ENCODE results near the gene PLTP.

PLTP gene

DNA sequence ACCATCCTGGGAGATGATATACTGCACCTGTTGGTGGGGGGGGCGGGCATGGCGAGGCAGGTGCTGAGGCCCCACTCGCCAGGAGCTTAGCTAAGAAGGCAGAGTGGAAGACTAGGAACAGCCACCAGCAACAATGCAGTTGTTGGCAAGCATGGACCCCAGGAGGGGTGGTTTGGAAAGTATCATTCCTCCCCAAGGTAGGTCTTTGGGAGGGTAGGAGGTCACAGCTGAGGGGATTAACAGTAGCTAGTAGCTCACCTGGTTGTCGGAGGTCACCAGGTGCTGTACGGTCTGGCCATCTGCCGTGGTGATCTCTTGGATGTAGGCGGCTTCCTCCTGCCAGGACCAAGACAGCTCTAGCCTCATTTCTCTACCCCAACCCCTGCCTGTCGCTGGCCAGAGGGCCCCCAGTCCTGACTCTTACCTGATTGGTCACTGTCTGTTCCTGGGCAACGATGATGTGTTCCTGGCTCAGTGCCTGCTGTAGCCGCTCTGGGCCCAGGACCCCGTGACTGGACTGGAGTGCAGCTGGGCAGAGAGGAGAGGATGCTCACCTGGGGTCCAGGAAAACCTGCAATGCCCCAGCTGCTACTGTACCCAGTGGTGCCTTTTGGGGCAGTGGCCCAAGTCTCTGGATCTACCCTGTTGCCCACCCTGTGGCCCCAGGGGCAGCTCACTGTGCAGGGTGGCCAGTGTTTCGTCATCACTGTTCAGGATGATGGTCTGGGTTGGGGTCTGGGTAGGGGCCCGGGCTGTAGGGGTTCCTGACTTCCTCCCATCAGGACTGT lies 37.8 kb upstream of the PLTP start:
- Histone ChIP-seq H3K9me3 (ENCODE audit: insufficient read depth, low read length) (no peaks in the 10 kb centered on the region), H3K36me3 (ENCODE audit: low read length) (no peaks in the 10 kb centered on the region), H3F3A (ENCODE audit: insufficient read depth) (no peaks in the 10 kb centered on the region), H3K4me3 (ENCODE audit: insufficient read depth, low read length, poor library complexity, severe bottlenecking) (no peak overlapping the region), H3K9me2 (replicated peaks; ENCODE audit: insufficient read depth, low read length) (no peaks in the 10 kb centered on the region), H3K4me2 (ENCODE audit: low read depth, low read length, poor library complexity, severe bottlenecking) (no peak overlapping the region), H2AFZ (ENCODE audit: low read depth, low read length, severe bottlenecking) (no peak overlapping the region), H3K79me2 (ENCODE audit: insufficient read depth, low read length) (no peaks in the 10 kb centered on the region), H3K9ac (ENCODE audit: low read length) (no peak overlapping the region), H4K20me1 (ENCODE audit: low read depth, low read length) (no peaks in the 10 kb centered on the region), H3K27ac (ENCODE audit: low read depth, low read length) (no peak overlapping the region), H3K27me3 (ENCODE audit: low read length) (no peaks in the 10 kb centered on the region)
- no peak for TF ChIP-seq EZH2phosphoT487 (conservative IDR thresholded peaks at IDR 0.05; ENCODE audit: low read length)
- TF ChIP-seq, protein P1, sequence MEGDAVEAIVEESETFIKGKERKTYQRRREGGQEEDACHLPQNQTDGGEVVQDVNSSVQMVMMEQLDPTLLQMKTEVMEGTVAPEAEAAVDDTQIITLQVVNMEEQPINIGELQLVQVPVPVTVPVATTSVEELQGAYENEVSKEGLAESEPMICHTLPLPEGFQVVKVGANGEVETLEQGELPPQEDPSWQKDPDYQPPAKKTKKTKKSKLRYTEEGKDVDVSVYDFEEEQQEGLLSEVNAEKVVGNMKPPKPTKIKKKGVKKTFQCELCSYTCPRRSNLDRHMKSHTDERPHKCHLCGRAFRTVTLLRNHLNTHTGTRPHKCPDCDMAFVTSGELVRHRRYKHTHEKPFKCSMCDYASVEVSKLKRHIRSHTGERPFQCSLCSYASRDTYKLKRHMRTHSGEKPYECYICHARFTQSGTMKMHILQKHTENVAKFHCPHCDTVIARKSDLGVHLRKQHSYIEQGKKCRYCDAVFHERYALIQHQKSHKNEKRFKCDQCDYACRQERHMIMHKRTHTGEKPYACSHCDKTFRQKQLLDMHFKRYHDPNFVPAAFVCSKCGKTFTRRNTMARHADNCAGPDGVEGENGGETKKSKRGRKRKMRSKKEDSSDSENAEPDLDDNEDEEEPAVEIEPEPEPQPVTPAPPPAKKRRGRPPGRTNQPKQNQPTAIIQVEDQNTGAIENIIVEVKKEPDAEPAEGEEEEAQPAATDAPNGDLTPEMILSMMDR (IDR thresholded peaks at IDR 0.05; ENCODE audit: insufficient read depth, low read length, poor library complexity, severe bottlenecking): no peak

DNA sequence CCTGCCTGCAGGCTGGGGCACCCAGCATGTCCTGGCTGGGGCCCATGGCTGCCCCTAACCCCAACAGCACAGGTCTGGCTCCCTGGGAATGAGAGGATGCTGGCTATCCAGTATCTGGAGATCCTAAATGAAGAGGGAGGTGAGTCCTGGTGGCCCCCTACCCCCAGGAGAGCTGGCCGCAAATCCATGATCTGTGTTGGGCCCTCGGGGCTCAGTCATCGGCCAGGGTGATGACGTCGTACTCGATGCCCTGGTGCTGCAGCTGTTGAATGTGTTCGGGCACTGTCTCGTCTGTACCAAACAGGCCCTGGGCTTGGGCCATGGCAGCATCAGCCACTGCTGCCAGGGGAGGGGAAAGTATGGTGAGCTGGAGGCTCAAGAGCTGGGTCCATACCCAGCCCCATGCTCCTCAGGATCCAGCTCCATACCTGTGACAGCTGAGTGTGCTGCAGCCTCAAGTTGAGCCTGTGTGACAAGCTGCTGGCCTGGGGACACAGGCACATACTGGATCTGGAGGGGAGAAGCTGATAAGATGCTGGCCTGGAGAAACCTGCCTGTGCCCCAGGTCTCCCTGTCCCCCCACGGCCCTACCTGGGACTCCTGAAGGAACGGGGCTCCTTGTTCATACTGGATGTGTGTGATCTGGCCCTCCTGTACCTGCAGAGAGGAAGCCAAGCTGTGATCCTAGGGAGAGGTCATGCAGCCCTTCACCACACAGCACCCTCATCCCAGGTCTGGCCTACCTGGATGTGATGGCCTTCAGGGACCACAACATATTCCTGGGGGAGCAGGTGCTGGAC lies 37.0 kb upstream of the PLTP start:
- Histone ChIP-seq H3K36me3 (ENCODE audit: low read length) (0 out of 2 replicates have a peak, but pooled peaks cover 3% of the 10 kb centered on the region), H3K4me2 (ENCODE audit: low read depth, low read length, poor library complexity, severe bottlenecking) (no peak overlapping the region), H3K9me2 (replicated peaks; ENCODE audit: insufficient read depth, low read length) (no peaks in the 10 kb centered on the region), H4K20me1 (ENCODE audit: low read depth, low read length) (no peaks in the 10 kb centered on the region), H3K4me3 (ENCODE audit: insufficient read depth, low read length, poor library complexity, severe bottlenecking) (no peak overlapping the region), H3K79me2 (ENCODE audit: insufficient read depth, low read length) (no peaks in the 10 kb centered on the region), H3K27ac (ENCODE audit: low read depth, low read length) (no peak overlapping the region), H3F3A (ENCODE audit: insufficient read depth) (no peaks in the 10 kb centered on the region), H2AFZ (ENCODE audit: low read depth, low read length, severe bottlenecking) (no peak overlapping the region), H3K9me3 (ENCODE audit: insufficient read depth, low read length) (no peaks in the 10 kb centered on the region), H3K27me3 (ENCODE audit: low read length) (no peaks in the 10 kb centered on the region), H3K9ac (ENCODE audit: low read length) (no peak overlapping the region)
- TF ChIP-seq EZH2phosphoT487 (conservative IDR thresholded peaks at IDR 0.05; ENCODE audit: low read length): no peak
- TF ChIP-seq, protein P1 (IDR thresholded peaks at IDR 0.05; ENCODE audit: insufficient read depth, low read length, poor library complexity, severe bottlenecking): no peak

DNA sequence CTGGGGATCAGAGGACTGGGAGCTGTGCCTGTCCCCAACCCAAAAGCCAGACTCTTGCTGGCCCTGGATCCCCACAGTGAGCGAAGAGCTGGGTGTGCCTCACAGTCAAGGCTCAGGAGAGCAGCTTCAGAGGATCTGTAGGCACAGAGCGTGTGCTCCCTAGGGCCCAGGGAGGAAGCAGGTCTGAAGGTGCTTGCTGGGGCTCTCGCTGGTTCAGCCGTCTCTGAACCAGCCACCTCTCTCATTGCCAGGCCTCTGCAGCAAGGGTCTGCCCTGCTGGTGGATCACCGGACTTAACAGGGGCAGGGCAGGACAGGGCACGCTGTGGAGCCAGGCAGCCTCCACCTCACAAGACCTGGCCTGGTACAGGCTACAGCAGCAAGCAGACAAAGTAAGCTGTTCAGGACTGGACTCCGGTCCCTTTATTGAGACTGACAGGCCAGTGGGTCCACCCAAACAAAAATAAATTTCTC lies 36.3 kb upstream of the PLTP start:
- H3K4me3 ChIP-seq (ENCODE audit: insufficient read depth, low read length, poor library complexity, severe bottlenecking): no peak overlapping the region
- no peaks in the 10 kb centered on the region for H3K9me2 ChIP-seq (replicated peaks; ENCODE audit: insufficient read depth, low read length)
- no peaks in the 10 kb centered on the region for H3K9me3 ChIP-seq (ENCODE audit: insufficient read depth, low read length)
- TF ChIP-seq EZH2phosphoT487 (conservative IDR thresholded peaks at IDR 0.05; ENCODE audit: low read length): no peak
- TF ChIP-seq, protein P1 (IDR thresholded peaks at IDR 0.05; ENCODE audit: insufficient read depth, low read length, poor library complexity, severe bottlenecking): no peak
- H4K20me1 ChIP-seq (ENCODE audit: low read depth, low read length): no peaks in the 10 kb centered on the region
- peaks cover 3% of the 10 kb centered on the region; the same call in 1 of the 2 replicates for H3K36me3 ChIP-seq (ENCODE audit: low read length)
- H2AFZ ChIP-seq (ENCODE audit: low read depth, low read length, severe bottlenecking): no peak overlapping the region
- H3K9ac ChIP-seq (ENCODE audit: low read length): no peak overlapping the region
- no peaks in the 10 kb centered on the region for H3K27me3 ChIP-seq (ENCODE audit: low read length)
- H3K4me2 ChIP-seq (ENCODE audit: low read depth, low read length, poor library complexity, severe bottlenecking): no peak overlapping the region
- no peaks in the 10 kb centered on the region for H3K79me2 ChIP-seq (ENCODE audit: insufficient read depth, low read length)
- H3F3A ChIP-seq (ENCODE audit: insufficient read depth): no peaks in the 10 kb centered on the region
- H3K27ac ChIP-seq (ENCODE audit: low read depth, low read length): no peak overlapping the region

All from SU-DHL-6 (cell line).